Right lobe of liver (tissue), 4 donors: ENCODE data around the gene KLHL17.

ENCODE experiments used
- POLR2A ChIP-seq: fragments of 450-650 bp; IDR thresholded peaks from one replicate; pipeline ENCODE4 v1.6.1; 2017; ENCODE audit warnings: antibody characterized with exemption, mild to moderate bottlenecking
- TF ChIP-seq, protein P1 (sequence below), 4 donors: fragments of 200-600 bp in 3 of 4; fragments of 450-650 bp in 1 of 4; IDR thresholded peaks; one replicate each; pipeline versions ENCODE4 v1.5.1 to v1.8.0; 2016 to 2022; ENCODE audit warnings: antibody characterized with exemption in 4 of 4, mild to moderate bottlenecking in 2 of 4
- donor health status: DM: no; HTN: no; CAD: no.
- donor health status: DM: no; HTN: no; CAD: no.
- donor health status: DM: no; HTN: yes; CAD: no.

DNA sequence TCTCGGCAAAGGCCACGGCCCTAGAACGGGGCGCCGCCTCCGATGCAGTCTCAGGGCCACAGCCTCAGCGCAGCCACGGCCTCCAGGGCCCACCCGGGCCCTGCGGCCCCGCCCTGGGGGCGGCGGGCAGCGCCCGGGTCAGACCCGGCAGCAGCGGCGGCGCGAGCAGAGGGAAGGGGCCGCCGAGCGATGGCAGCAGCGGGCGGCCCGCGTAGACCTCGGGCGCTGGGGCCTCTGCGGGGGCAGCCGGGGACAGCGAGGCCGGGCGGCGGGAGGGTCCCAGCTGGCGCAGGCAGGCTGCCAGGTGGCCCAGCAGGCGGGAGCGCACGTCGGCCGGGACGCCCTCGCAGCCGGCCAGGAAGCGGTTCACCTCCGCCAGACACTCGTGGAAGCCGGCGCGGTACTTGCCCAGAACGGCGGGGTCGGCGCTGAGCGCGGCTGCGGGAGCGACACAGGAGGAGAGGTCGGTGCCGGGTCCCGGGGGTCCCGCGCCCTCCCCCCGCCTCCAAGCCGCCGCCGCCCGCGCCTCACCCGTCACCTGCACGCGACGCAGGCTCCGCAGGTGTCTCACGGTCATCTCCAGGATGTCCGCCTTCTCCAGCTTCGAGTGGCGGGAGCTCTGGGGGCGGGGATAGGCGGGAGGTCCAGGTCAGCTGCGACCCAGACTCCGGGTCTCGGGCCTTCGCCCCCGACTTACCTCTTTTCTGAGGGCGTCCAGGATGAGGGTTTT, 38.8 kb downstream of the KLHL17 start:
- TF ChIP-seq, protein P1, sequence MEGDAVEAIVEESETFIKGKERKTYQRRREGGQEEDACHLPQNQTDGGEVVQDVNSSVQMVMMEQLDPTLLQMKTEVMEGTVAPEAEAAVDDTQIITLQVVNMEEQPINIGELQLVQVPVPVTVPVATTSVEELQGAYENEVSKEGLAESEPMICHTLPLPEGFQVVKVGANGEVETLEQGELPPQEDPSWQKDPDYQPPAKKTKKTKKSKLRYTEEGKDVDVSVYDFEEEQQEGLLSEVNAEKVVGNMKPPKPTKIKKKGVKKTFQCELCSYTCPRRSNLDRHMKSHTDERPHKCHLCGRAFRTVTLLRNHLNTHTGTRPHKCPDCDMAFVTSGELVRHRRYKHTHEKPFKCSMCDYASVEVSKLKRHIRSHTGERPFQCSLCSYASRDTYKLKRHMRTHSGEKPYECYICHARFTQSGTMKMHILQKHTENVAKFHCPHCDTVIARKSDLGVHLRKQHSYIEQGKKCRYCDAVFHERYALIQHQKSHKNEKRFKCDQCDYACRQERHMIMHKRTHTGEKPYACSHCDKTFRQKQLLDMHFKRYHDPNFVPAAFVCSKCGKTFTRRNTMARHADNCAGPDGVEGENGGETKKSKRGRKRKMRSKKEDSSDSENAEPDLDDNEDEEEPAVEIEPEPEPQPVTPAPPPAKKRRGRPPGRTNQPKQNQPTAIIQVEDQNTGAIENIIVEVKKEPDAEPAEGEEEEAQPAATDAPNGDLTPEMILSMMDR (IDR thresholded peaks at IDR 0.05): peak in 1 of 4 donors; percentile 6
- no peak for TF ChIP-seq POLR2A
